Peyer's patch (tissue), 4 donors: ENCODE results near the gene TBC1D12. TPM values are rescaled to one million over a fixed set of nuclear protein-coding genes. Genes with fewer than 3 reads are reported as not detected.
"Not testable (repeated sequence)": the region's sequence is repeated elsewhere in the genome, so short reads cannot be mapped to it uniquely, and the experiment has no call there.

ENCODE experiments used
- DNase-seq, 3 donors: peaks; one replicate each; pipeline ENCODE4 v3.0.0-alpha.2; 2017 to 2019
- H3K27ac ChIP-seq, 4 donors: fragments of 200-600 bp; sonication (generic); one replicate each; pipeline ENCODE4 v1.5.1; 2016 to 2019
- H3K27me3 ChIP-seq, 2 donors: fragments of 200-600 bp; sonication (generic); one replicate each; pipeline ENCODE4 v1.5.1; 2019
- H3K36me3 ChIP-seq, 3 donors: fragments of 200-600 bp; sonication (generic); one replicate each; pipeline ENCODE4 v1.5.1; 2016 to 2019
- H3K4me1 ChIP-seq, 4 donors: fragments of 200-600 bp; sonication (generic); one replicate each; pipeline ENCODE4 v1.5.1; 2016 to 2019
- H3K4me3 ChIP-seq, 4 donors: fragments of 200-600 bp; sonication (generic); 1 replicate in 3 of 4; 2 replicates in 1 of 4; pipeline ENCODE4 v1.5.1; 2016 to 2019; ENCODE audit warnings: mild to moderate bottlenecking in 1 of 4
- H3K9me3 ChIP-seq, 4 donors: fragments of 200-600 bp; sonication (generic); one replicate each; pipeline ENCODE4 v1.5.1; 2016 to 2019; ENCODE audit warnings: mild to moderate bottlenecking in 1 of 4
- POLR2A ChIP-seq, 2 donors: fragments of 450-650 bp; IDR thresholded peaks; one replicate each; pipeline ENCODE4 v1.5.1; 2017; ENCODE audit warnings: antibody characterized with exemption in 2 of 2, mild to moderate bottlenecking in 2 of 2, moderate library complexity in 2 of 2
- total RNA-seq, 4 donors: library from RNA; depleted of rRNA; stranded (reverse); fragments of >200 nt; gene quantifications; one replicate each; pipeline ENCODE4 v1.1.0, GENCODE V29; 2016
- TF ChIP-seq, protein P1 (sequence below), 6 experiments: fragments of 450-650 bp in 4 of 6; fragments of 200-600 bp in 2 of 6; sonication (generic) in 1 of 6; IDR thresholded peaks; one replicate each; pipeline ENCODE4 v1.5.1; 2017 to 2019; ENCODE audit warnings: antibody characterized with exemption in 6 of 6, mild to moderate bottlenecking in 3 of 6, moderate library complexity in 1 of 6

Gene TBC1D12
- total RNA-seq, 4 donors from 2014 or later, result 16.5 to 30.6 (median 24.5) TPM

DNA sequence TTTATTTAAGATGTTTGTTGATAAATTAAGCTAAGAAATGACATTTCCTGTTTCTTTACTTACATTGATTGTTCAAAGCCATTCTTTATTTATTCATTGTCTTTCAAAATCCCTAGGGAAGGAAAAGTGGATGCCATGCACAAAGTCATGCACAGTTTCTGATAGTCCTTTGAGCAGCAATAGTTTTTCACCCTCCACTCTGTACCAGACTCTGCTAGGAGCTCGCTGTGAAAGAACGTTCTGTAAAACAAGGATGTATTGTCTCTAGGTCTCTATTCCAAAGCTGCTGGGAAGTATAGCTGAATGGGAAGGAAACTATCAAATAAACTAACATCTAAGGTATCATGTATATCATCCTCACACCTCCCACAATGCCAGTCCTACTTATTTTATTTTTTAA lies 31.8 kb upstream of the TBC1D12 start:
- DNase-seq, result no peak
- Histone ChIP-seq H3K4me1 (no peaks in the 10 kb centered on the region), H3K36me3 (no peaks in the 10 kb centered on the region), H3K4me3 (no peak overlapping the region), H3K27me3 (no peaks in the 10 kb centered on the region), H3K27ac (no peak overlapping the region), H3K9me3 (no peaks in the 10 kb centered on the region)
- TF ChIP-seq, protein P1, sequence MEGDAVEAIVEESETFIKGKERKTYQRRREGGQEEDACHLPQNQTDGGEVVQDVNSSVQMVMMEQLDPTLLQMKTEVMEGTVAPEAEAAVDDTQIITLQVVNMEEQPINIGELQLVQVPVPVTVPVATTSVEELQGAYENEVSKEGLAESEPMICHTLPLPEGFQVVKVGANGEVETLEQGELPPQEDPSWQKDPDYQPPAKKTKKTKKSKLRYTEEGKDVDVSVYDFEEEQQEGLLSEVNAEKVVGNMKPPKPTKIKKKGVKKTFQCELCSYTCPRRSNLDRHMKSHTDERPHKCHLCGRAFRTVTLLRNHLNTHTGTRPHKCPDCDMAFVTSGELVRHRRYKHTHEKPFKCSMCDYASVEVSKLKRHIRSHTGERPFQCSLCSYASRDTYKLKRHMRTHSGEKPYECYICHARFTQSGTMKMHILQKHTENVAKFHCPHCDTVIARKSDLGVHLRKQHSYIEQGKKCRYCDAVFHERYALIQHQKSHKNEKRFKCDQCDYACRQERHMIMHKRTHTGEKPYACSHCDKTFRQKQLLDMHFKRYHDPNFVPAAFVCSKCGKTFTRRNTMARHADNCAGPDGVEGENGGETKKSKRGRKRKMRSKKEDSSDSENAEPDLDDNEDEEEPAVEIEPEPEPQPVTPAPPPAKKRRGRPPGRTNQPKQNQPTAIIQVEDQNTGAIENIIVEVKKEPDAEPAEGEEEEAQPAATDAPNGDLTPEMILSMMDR (IDR thresholded peaks at IDR 0.05), result no peak
- no peak for TF ChIP-seq POLR2A (IDR thresholded peaks at IDR 0.05)

DNA sequence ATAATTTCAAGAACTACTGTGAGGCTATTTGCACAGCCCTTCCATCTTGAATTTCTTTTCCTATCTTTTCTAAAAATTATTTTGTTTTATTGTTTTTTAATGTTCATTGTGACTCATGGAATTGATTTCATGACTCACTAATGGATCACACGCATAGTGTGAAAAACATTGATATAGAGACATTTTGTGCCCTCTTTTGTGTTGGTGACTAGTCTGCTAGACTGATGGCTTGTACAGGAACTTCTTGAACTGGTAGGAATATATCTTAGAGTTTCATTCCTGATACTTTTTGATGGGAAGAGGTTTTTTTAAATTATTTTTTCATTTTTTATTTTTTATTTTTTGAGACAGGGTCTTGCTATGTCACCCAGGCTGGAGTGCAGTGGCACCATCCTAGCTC lies 27.0 kb upstream of the TBC1D12 start:
- Histone ChIP-seq H3K27me3 (no peaks in the 10 kb centered on the region), H3K27ac (no peak overlapping the region), H3K36me3 (no peaks in the 10 kb centered on the region), H3K9me3 (no peaks in the 10 kb centered on the region), H3K4me1 (no peaks in the 10 kb centered on the region), H3K4me3 (no peak overlapping the region)
- no peak for DNase-seq
- TF ChIP-seq POLR2A (IDR thresholded peaks at IDR 0.05), result no peak
- TF ChIP-seq, protein P1 (IDR thresholded peaks at IDR 0.05), result no peak

DNA sequence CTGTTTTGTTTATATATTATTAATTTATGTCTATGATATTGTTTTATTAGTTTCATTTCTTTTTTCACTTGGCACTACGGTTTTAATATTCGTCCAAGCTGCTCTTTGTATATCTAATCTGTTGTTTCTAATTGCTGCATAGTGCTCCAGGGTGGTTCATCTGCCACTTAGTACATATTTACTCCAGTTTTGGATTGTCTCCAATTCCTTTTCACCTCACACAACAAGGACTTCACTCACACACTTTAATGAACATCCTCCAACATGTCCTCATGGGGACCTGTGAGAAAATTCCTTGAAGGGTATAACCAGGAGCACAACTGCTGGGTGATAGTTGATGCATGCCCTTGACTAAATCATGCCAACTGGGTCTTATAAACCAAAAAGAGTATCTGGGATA lies 25.5 kb upstream of the TBC1D12 start:
- no peak overlapping the region for H3K4me3 ChIP-seq
- no peak overlapping the region for H3K27ac ChIP-seq
- no peaks in the 10 kb centered on the region for H3K27me3 ChIP-seq
- no peaks in the 10 kb centered on the region for H3K9me3 ChIP-seq
- no peaks in the 10 kb centered on the region for H3K36me3 ChIP-seq
- H3K4me1 ChIP-seq, result no peaks in the 10 kb centered on the region
- TF ChIP-seq, protein P1 (IDR thresholded peaks at IDR 0.05), result no peak
- TF ChIP-seq POLR2A (IDR thresholded peaks at IDR 0.05), result no peak
- no peak for DNase-seq

DNA sequence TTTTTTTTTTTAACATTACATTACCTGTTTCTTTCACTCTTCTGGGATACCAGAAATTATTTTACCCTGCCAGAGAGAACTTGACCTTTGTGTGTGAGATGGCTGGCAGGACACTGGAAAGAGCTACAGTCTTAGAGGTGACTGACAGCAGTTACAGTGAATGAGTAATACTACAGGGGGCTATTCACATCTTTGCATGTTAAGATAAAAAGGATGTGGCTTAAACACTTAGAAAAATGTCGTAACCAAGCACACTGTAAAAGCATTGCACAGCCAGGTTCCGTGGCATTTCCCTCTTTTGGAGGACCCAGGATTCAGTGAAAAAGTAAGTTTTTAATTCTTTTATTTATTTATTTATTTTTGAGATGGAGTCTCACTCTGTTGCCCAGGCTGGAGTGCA lies 18.8 kb upstream of the TBC1D12 start:
- Histone ChIP-seq H3K4me1 (peaks cover 0 to 7% (median 0%) of the 10 kb centered on the region in 4 donors), H3K4me3 (no peak overlapping the region), H3K27me3 (no peaks in the 10 kb centered on the region), H3K27ac (no peak overlapping the region), H3K9me3 (no peaks in the 10 kb centered on the region), H3K36me3 (no peaks in the 10 kb centered on the region)
- no peak for DNase-seq
- no peak for TF ChIP-seq POLR2A (IDR thresholded peaks at IDR 0.05)
- TF ChIP-seq, protein P1 (IDR thresholded peaks at IDR 0.05), result no peak

DNA sequence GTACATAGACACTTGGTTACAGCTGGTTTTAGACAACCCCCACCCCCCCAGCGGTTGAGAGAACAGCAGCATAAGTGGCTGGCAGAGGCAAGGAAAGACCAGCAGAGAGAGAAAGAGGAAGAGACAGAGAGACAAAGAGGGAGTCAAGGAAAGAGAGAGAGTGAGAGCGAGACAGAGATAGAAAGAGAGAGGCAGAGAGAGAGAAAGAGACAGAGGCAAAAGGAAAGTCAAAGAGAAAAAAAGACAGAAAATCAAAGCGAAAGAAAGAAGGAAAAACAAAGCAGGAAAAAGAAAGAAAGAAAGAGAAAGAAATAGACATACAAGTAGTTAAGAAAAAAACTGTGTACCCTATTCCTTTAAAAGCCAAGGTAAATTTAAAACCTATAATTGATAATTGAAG lies 16.6 kb upstream of the TBC1D12 start:
- not testable (repeated sequence) for H3K9me3 ChIP-seq, H3K4me1 ChIP-seq, H3K27me3 ChIP-seq, DNase-seq, H3K4me3 ChIP-seq, H3K27ac ChIP-seq, H3K36me3 ChIP-seq

DNA sequence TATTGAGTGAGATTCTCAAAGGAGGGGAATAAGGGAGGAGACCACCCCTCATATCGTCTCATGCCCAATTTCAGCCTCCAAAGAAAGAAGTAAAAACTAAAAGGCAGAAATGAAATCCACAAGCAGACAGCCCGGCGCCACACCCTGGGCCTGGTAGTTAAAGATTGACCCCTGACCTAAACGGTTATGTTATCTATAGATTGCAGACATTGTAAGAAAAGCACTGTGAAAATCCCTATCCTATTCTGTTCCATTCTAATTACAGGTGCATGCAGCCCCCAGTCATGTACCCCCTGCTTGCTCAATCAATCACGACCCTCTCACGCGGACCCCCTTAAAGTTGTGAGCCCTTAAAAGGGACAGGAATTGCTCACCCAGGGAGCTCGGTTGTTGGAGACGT lies 10.2 kb upstream of the TBC1D12 start:
- H3K4me3 ChIP-seq, H3K9me3 ChIP-seq, H3K27me3 ChIP-seq, DNase-seq, H3K36me3 ChIP-seq, H3K4me1 ChIP-seq, H3K27ac ChIP-seq: not testable (repeated sequence)

DNA sequence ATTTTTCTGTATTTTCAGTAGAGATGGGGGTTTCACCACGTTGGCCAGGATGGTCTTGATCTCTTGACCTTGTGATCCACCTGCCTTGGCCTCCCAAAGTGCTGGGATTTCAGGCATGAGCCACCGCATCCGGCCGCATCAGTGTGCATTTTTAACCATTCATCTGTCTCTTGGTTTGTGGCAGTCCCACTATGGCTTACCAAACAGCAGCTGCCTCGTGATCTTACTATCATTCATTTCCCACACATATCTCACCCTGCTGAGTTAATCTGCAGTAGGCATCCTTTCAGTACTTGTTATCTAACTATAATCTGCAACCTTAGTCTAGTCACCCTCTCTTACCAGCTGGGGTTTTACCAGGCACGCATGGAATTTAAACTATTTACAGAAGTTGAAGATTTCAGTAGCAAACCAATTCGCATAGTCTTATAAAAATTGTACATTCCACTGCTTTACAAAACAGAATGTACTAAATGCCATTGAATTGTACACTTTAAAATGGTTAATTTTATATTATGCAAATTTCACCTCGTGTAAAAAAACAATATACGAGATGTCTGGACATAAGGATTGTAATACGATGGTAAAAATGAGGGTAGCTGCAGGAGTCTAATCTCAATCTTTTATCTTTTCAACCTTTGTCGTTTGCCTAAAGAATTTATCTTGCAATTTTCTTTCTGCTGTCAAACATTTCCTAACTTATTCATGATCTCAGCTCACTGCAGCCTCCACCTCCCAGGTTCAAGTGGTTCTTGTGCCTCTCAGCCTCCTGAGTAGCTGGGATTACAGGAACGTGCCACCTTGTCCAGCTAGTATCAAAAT lies 4.6 kb upstream of the TBC1D12 start:
- no peak overlapping the region for H3K27ac ChIP-seq
- no peaks in the 10 kb centered on the region for H3K36me3 ChIP-seq
- H3K9me3 ChIP-seq, result no peaks in the 10 kb centered on the region
- no peaks in the 10 kb centered on the region for H3K4me1 ChIP-seq
- TF ChIP-seq, protein P1 (IDR thresholded peaks at IDR 0.05), result no peak
- no peak for TF ChIP-seq POLR2A (IDR thresholded peaks at IDR 0.05)
- H3K27me3 ChIP-seq, result peaks cover 0 to 3% of the 10 kb centered on the region in 2 donors
- DNase-seq, result no peak
- no peak overlapping the region for H3K4me3 ChIP-seq
